Neural crest cell (in vitro differentiated cells): ENCODE measurements around the gene E2F6. TPM values are rescaled to one million over a fixed set of nuclear protein-coding genes. Genes with fewer than 3 reads are reported as not detected.

Experiments used
- DNase-seq: peaks from one replicate; pipeline ENCODE4 v3.0.0; 2021; ENCODE audit warnings: low read depth, mixed read lengths, low spot score
- H3K27ac Mint-ChIP-seq: one replicate; pipeline ENCODE4 v1.8.0; 2021; ENCODE audit warnings: mild to moderate bottlenecking, mixed read lengths; ENCODE audit not compliant: unreplicated experiment
- H3K27me3 Mint-ChIP-seq: 2 replicates; pipeline ENCODE4 v1.8.0; 2021; ENCODE audit warnings: low read depth, mild to moderate bottlenecking, mixed read lengths
- H3K36me3 Mint-ChIP-seq: 2 replicates; pipeline ENCODE4 v1.8.0; 2021; ENCODE audit warnings: low read depth, mild to moderate bottlenecking, mixed read lengths
- H3K4me1 Mint-ChIP-seq: 2 replicates; pipeline ENCODE4 v1.8.0; 2021; ENCODE audit warnings: mixed read lengths
- H3K4me3 Mint-ChIP-seq: one replicate; pipeline ENCODE4 v1.8.0; 2021; ENCODE audit warnings: mild to moderate bottlenecking, mixed read lengths
- H3K9me3 Mint-ChIP-seq: 2 replicates; pipeline ENCODE4 v1.8.0; 2021; ENCODE audit warnings: mixed read lengths
- CTCF ChIP-seq: fragments of 200-600 bp; sonication (generic); conservative IDR thresholded peaks from 2 replicates; pipeline ENCODE4 v1.5.0; 2021; ENCODE audit warnings: antibody characterized with exemption, mild to moderate bottlenecking
- total RNA-seq: library from RNA; stranded (reverse); gene quantifications from 2 replicates; pipeline ENCODE4 v1.2.1, GENCODE V29; 2021

The E2F6 gene
- total RNA-seq, 1 donor from 2014 or later, result 28.5 TPM

- Mint-ChIP-seq H3K27me3 (no peaks in the 10 kb centered on the region), H3K4me1 (peaks cover 80% of the 10 kb centered on the region), H3K27ac (peak overlapping the region; percentile 92), H3K36me3 (peaks cover 29% of the 10 kb centered on the region), H3K9me3 (peaks cover 7% of the 10 kb centered on the region), H3K4me3 (peak overlapping the region; percentile 21)
- no peak for TF ChIP-seq CTCF
- no peak for DNase-seq
Observed at GRCh38 chr2:11492244-11492643, 26.3 kb upstream of the E2F6 start.

GRCh38 chr2:11491348-11491933 lies 25.5 kb upstream of the E2F6 start:
- Mint-ChIP-seq H3K27ac (peak overlapping the region; percentile 85), H3K9me3 (peaks cover 7% of the 10 kb centered on the region), H3K36me3 (peaks cover 32% of the 10 kb centered on the region), H3K27me3 (no peaks in the 10 kb centered on the region), H3K4me3 (peak overlapping the region; percentile 20), H3K4me1 (peaks cover 76% of the 10 kb centered on the region)
- TF ChIP-seq CTCF, result no peak
- DNase-seq, result no peak

GRCh38 chr2:11490194-11490593 lies 24.2 kb upstream of the E2F6 start:
- Mint-ChIP-seq H3K9me3 (peaks cover 7% of the 10 kb centered on the region), H3K27ac (no peak overlapping the region), H3K4me3 (no peak overlapping the region), H3K27me3 (no peaks in the 10 kb centered on the region), H3K4me1 (peaks cover 76% of the 10 kb centered on the region), H3K36me3 (peaks cover 34% of the 10 kb centered on the region)
- no peak for TF ChIP-seq CTCF
- no peak for DNase-seq

- Mint-ChIP-seq H3K27ac (no peak overlapping the region), H3K4me1 (peaks cover 71% of the 10 kb centered on the region), H3K36me3 (peaks cover 37% of the 10 kb centered on the region), H3K27me3 (no peaks in the 10 kb centered on the region), H3K4me3 (peak overlapping the region; percentile 55), H3K9me3 (peaks cover 7% of the 10 kb centered on the region)
- TF ChIP-seq CTCF, result no peak
- no peak for DNase-seq
Observed at GRCh38 chr2:11488809-11489208, 22.8 kb upstream of the E2F6 start.

GRCh38 chr2:11483806-11484617 lies 18.1 kb upstream of the E2F6 start:
- Mint-ChIP-seq H3K27me3 (peaks cover 5% of the 10 kb centered on the region), H3K4me1 (peaks cover 75% of the 10 kb centered on the region), H3K36me3 (peaks cover 26% of the 10 kb centered on the region), H3K9me3 (no peaks in the 10 kb centered on the region), H3K27ac (peak overlapping the region; percentile 99), H3K4me3 (peak overlapping the region; percentile 99)
- TF ChIP-seq CTCF, result no peak
- no peak for DNase-seq
